Keratinocyte (primary cell): Measurements from ENCODE around the gene MTUS2. TPM values are rescaled to one million over a fixed set of nuclear protein-coding genes. Genes with fewer than 3 reads are reported as not detected.

Source experiments
- DNase-seq: peaks from one replicate; pipeline ENCODE4 v3.0.0-alpha.2; 2011; ENCODE audit warnings: low read depth, missing footprints, low spot score
- FAIRE-seq: peaks from 2 replicates; lab custom pipeline; 2011; peaks lifted over from hg19 to GRCh38; lab: Jason Lieb, UNC
- H2AFZ ChIP-seq: 2 replicates; pipeline ENCODE4 v1.6.0; 2012; ENCODE audit warnings: low read length, control low read depth, inconsistent platforms; ENCODE audit not compliant: control insufficient read depth
- H3K27ac ChIP-seq: 2 replicates; pipeline ENCODE4 v1.5.1; 2011; ENCODE audit warnings: low read length; ENCODE audit not compliant: control insufficient read depth, insufficient read depth
- H3K27me3 ChIP-seq: 3 replicates; pipeline ENCODE4 v1.6.0; 2011; ENCODE audit warnings: low read length; ENCODE audit not compliant: control insufficient read depth, insufficient read depth; ENCODE audit errors: extremely low read depth
- H3K36me3 ChIP-seq, 2 experiments: 2 replicates in 1 of 2; 3 replicates in 1 of 2; pipeline ENCODE4 v1.5.1; 2011; ENCODE audit warnings: low read length in 2 of 2, mild to moderate bottlenecking in 1 of 2; ENCODE audit not compliant: control insufficient read depth in 2 of 2, insufficient read depth in 2 of 2; ENCODE audit errors: extremely low read depth in 1 of 2
- H3K4me1 ChIP-seq: 3 replicates; pipeline ENCODE4 v1.5.1; 2011; ENCODE audit warnings: low read length; ENCODE audit not compliant: control insufficient read depth, insufficient read depth; ENCODE audit errors: extremely low read depth
- H3K4me2 ChIP-seq: 3 replicates; pipeline ENCODE4 v1.6.0; 2011; ENCODE audit warnings: low read depth, low read length; ENCODE audit not compliant: control insufficient read depth, insufficient read depth; ENCODE audit errors: extremely low read depth
- H3K4me3 ChIP-seq, 3 experiments: fragments of 200-600 bp in 1 of 3; sonication (generic) in 1 of 3; 2 replicates in 2 of 3; 3 replicates in 1 of 3; pipeline ENCODE4 v1.5.1; 2011 to 2016; ENCODE audit warnings: low read length in 3 of 3, mild to moderate bottlenecking in 3 of 3, control low read depth in 2 of 3, inconsistent platforms in 1 of 3, low read depth in 1 of 3, mixed read lengths in 1 of 3, mixed run types in 1 of 3, moderate library complexity in 1 of 3; ENCODE audit not compliant: control insufficient read depth in 2 of 3, insufficient read depth in 2 of 3; ENCODE audit errors: extremely low read depth in 1 of 3
- H3K79me2 ChIP-seq: 2 replicates; pipeline ENCODE4 v1.6.0; 2012; ENCODE audit warnings: low read length; ENCODE audit not compliant: control insufficient read depth, insufficient read depth
- H3K9ac ChIP-seq: 3 replicates; pipeline ENCODE4 v1.6.0; 2011; ENCODE audit warnings: low read length; ENCODE audit not compliant: control insufficient read depth, insufficient read depth; ENCODE audit errors: extremely low read depth
- H3K9me1 ChIP-seq: 3 replicates; pipeline ENCODE4 v1.6.0; 2011; ENCODE audit warnings: low read length; ENCODE audit not compliant: control insufficient read depth, insufficient read depth; ENCODE audit errors: extremely low read depth
- H3K9me3 ChIP-seq: 2 replicates; pipeline ENCODE4 v1.5.1; 2012; ENCODE audit warnings: low read depth, low read length; ENCODE audit not compliant: control insufficient read depth
- H4K20me1 ChIP-seq: 3 replicates; pipeline ENCODE4 v1.6.0; 2011; ENCODE audit warnings: low read length; ENCODE audit not compliant: control insufficient read depth, insufficient read depth; ENCODE audit errors: extremely low read depth
- CTCF ChIP-seq, 3 experiments: IDR thresholded peaks in 1 of 3; conservative IDR thresholded peaks in 1 of 3; optimal IDR thresholded peaks in 1 of 3; 2 replicates in 2 of 3; 3 replicates in 1 of 3; pipeline versions ENCODE3 to v1.5.1; 2011; ENCODE audit warnings: low read length in 3 of 3, mild to moderate bottlenecking in 3 of 3, moderate library complexity in 2 of 3, control low read depth in 1 of 3, inconsistent platforms in 1 of 3; ENCODE audit not compliant: insufficient read depth in 2 of 3; ENCODE audit errors: extremely low read depth in 1 of 3
- EZH2 ChIP-seq: IDR thresholded peaks from one replicate; pipeline ENCODE4 v1.6.1; 2012; ENCODE audit warnings: inconsistent platforms, mild to moderate bottlenecking, low read length, moderate library complexity
- dilution Hi-C: fragments of 300-500 bp; cut with MboI; formaldehyde crosslinking; loops from one replicate; pipeline ENCODE4 v1.7.0; 2020; ENCODE audit warnings: low sequenced_read_pairs; ENCODE audit not compliant: extremely low pct_ligation_motif_present
- polyA plus RNA-seq, 5 experiments: library from polyadenylated mRNA; depleted of rRNA in 3 of 5; stranded (reverse) in 3 of 5; stranded (forward) in 1 of 5; unstranded in 1 of 5; fragments of >200 nt; gene quantifications; 1 replicate in 1 of 5; 2 replicates in 3 of 5; 3 replicates in 1 of 5; pipeline versions ENCODE4 v1.2.1 to v1.2.3, GENCODE V29; 2011 to 2012; ENCODE audit warnings: missing spikeins in 2 of 5, low read depth in 1 of 5, low replicate concordance in 1 of 5

Gene MTUS2
- polyA plus RNA-seq, 1 donor (not counting 4 experiments of a cell fraction or from before 2014, with no cell fraction given), result 0.17 TPM

- no peak for FAIRE-seq
Measured at GRCh38 chr13:29526741-29527140, 706.6 kb downstream of the MTUS2 start.

GRCh38 chr13:29527511-29527910 is 707.4 kb downstream of the MTUS2 start:
- H4K20me1 ChIP-seq, result peaks cover 4% of the 10 kb centered on the region
- H3K36me3 ChIP-seq, result peaks cover 64 to 73% of the 10 kb centered on the region in 2 experiments
- peaks cover 43% of the 10 kb centered on the region for H3K79me2 ChIP-seq
- no peak for FAIRE-seq
- H3K4me1 ChIP-seq, result no peaks in the 10 kb centered on the region
- dilution Hi-C loops, result no loop called here
- no peaks in the 10 kb centered on the region for H3K27me3 ChIP-seq
- no peak overlapping the region for H3K9ac ChIP-seq
- H3K4me2 ChIP-seq, result no peak overlapping the region
- TF ChIP-seq EZH2, result no peak
- H3K9me3 ChIP-seq, result no peaks in the 10 kb centered on the region
- H3K9me1 ChIP-seq, result no peaks in the 10 kb centered on the region
- no peak overlapping the region for H3K4me3 ChIP-seq
- H3K27ac ChIP-seq, result no peak overlapping the region
- H2AFZ ChIP-seq, result no peak overlapping the region
- DNase-seq, result no peak

More at GRCh38 chr13:29526741-29527140, 706.6 kb downstream of the MTUS2 start:
- dilution Hi-C loops, result no loop called here
- Histone ChIP-seq H3K36me3 (peaks cover 65 to 79% of the 10 kb centered on the region in 2 experiments), H4K20me1 (peaks cover 8% of the 10 kb centered on the region), H3K4me2 (no peak overlapping the region), H2AFZ (no peak overlapping the region), H3K27me3 (no peaks in the 10 kb centered on the region), H3K9me3 (no peaks in the 10 kb centered on the region), H3K4me3 (no peak overlapping the region), H3K27ac (no peak overlapping the region), H3K79me2 (peaks cover 47% of the 10 kb centered on the region), H3K4me1 (no peaks in the 10 kb centered on the region), H3K9me1 (no peaks in the 10 kb centered on the region), H3K9ac (no peak overlapping the region)
- no peak for TF ChIP-seq CTCF (optimal IDR thresholded peaks at IDR 0.05 in 1 of 3, IDR thresholded peaks at IDR 0.05 in 1 of 3, conservative IDR thresholded peaks at IDR 0.05 in 1 of 3; ENCODE audit: extremely low read depth in 1 of 3, insufficient read depth in 2 of 3, low read length in 3 of 3)
- no peak for TF ChIP-seq EZH2
- no peak for DNase-seq

GRCh38 chr13:29527916-29528315 is 707.8 kb downstream of the MTUS2 start:
- Histone ChIP-seq H3K4me1 (no peaks in the 10 kb centered on the region), H3K9ac (no peak overlapping the region), H3K9me1 (no peaks in the 10 kb centered on the region), H3K4me3 (no peak overlapping the region), H2AFZ (no peak overlapping the region), H3K36me3 (peaks cover 65 to 74% of the 10 kb centered on the region in 2 experiments), H3K4me2 (no peak overlapping the region), H3K9me3 (no peaks in the 10 kb centered on the region), H3K79me2 (peaks cover 45% of the 10 kb centered on the region), H3K27ac (no peak overlapping the region), H4K20me1 (peaks cover 6% of the 10 kb centered on the region), H3K27me3 (no peaks in the 10 kb centered on the region)
- FAIRE-seq (no peak), DNase-seq (no peak)
- dilution Hi-C loops, result no loop called here
- TF ChIP-seq EZH2 (no peak), CTCF (optimal IDR thresholded peaks at IDR 0.05 in 1 of 3, IDR thresholded peaks at IDR 0.05 in 1 of 3, conservative IDR thresholded peaks at IDR 0.05 in 1 of 3; ENCODE audit: extremely low read depth in 1 of 3, insufficient read depth in 2 of 3, low read length in 3 of 3) (no peak)
